Left lung (tissue), 10 donors: ENCODE results near the gene LARGE1. TPM values are rescaled to one million over a fixed set of nuclear protein-coding genes. Genes with fewer than 3 reads are reported as not detected.

Source experiments
- ATAC-seq: fragments of 200-7000 bp; cut with Tn5 transposase; one replicate; pipeline ENCODE4 v1.9.1; 2020; ENCODE audit warnings: moderate library complexity
- DNase-seq, 4 donors: peaks; one replicate each; pipeline ENCODE4 v3.0.0-alpha.2; 2013 to 2020
- H3K27ac ChIP-seq, 2 donors: fragments of 200-600 bp; sonication (generic) in 1 of 2; one replicate each; pipeline versions ENCODE4 v1.5.0 to v1.8.0; 2020 to 2021
- H3K27me3 ChIP-seq, 2 donors: fragments of 200-600 bp; sonication (generic) in 1 of 2; one replicate each; pipeline versions ENCODE4 v1.5.0 to v1.8.0; 2020 to 2021
- H3K36me3 ChIP-seq, 2 donors: fragments of 200-600 bp; sonication (generic) in 1 of 2; one replicate each; pipeline versions ENCODE4 v1.5.0 to v1.8.0; 2020 to 2021
- H3K4me1 ChIP-seq, 2 donors: fragments of 200-600 bp; one replicate each; pipeline ENCODE4 v1.8.0; 2021
- H3K4me3 ChIP-seq, 2 donors: fragments of 200-600 bp; sonication (generic) in 1 of 2; one replicate each; pipeline versions ENCODE4 v1.5.0 to v1.8.0; 2020 to 2021; ENCODE audit warnings: mild to moderate bottlenecking in 1 of 2
- H3K9me3 ChIP-seq, 2 donors: fragments of 200-600 bp; sonication (generic) in 1 of 2; one replicate each; pipeline versions ENCODE4 v1.5.0 to v1.8.0; 2020 to 2021
- intact Hi-C, 2 donors: fragments of 100-400 bp; cut with DNase I; formaldehyde crosslinking; loops; one replicate each; pipeline versions ENCODE4 v1.11.2 to v1.14.2; 2022
- polyA plus RNA-seq, 6 donors: library from polyadenylated mRNA; unstranded; fragments of 120-200 nt; gene quantifications; one replicate each; pipeline ENCODE4 v1.2.1, GENCODE V29; 2013; ENCODE audit not compliant: insufficient read length in 6 of 6
- total RNA-seq, 2 donors: library from RNA; stranded (reverse); fragmentation: NEBNext Ultra II Directional; extraction: Animal tissue kit (Norgen Biotek cat#: 25700); gene quantifications; one replicate each; pipeline ENCODE4 v1.2.1, GENCODE V29; 2021
- TF ChIP-seq, protein P1 (sequence below), 2 donors: fragments of 200-600 bp; sonication (generic) in 1 of 2; IDR thresholded peaks; one replicate each; pipeline versions ENCODE4 v1.5.0 to v1.8.0; 2021; ENCODE audit warnings: antibody characterized with exemption in 2 of 2
- donor health status: DM: no; HTN: yes; CAD: no.
- donor health status: DM: no; HTN: no; CAD: no.

LARGE1 gene
- total and polyA plus RNA-seq, 8 donors, result 22.4 to 36.1 (median 33.2) TPM

DNA sequence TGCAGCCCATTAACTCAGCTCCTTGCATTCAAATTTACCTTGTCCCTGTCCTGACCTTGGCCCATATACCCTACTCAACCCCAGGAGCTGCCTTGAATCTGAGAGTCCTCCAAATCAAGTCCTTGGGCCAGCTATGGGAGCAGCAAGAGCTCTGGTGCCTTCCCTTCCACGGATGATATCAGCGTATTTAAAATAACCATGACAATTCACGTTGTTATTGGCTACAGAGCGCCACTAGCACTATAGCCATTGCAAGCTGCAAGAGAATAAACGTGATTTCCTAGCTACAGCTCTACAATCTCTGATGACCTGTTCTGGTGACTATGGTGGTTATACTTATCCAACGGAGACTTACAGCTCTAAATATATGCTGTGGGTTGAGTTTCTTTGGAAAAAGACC, 357.8 kb downstream of the LARGE1 start:
- no peak overlapping the region for H3K4me3 ChIP-seq
- DNase-seq (no peak), ATAC-seq (no peak)
- H3K36me3 ChIP-seq, result no peaks in the 10 kb centered on the region
- TF ChIP-seq, protein P1, sequence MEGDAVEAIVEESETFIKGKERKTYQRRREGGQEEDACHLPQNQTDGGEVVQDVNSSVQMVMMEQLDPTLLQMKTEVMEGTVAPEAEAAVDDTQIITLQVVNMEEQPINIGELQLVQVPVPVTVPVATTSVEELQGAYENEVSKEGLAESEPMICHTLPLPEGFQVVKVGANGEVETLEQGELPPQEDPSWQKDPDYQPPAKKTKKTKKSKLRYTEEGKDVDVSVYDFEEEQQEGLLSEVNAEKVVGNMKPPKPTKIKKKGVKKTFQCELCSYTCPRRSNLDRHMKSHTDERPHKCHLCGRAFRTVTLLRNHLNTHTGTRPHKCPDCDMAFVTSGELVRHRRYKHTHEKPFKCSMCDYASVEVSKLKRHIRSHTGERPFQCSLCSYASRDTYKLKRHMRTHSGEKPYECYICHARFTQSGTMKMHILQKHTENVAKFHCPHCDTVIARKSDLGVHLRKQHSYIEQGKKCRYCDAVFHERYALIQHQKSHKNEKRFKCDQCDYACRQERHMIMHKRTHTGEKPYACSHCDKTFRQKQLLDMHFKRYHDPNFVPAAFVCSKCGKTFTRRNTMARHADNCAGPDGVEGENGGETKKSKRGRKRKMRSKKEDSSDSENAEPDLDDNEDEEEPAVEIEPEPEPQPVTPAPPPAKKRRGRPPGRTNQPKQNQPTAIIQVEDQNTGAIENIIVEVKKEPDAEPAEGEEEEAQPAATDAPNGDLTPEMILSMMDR (IDR thresholded peaks at IDR 0.05), result no peak
- no peaks in the 10 kb centered on the region for H3K9me3 ChIP-seq
- H3K27ac ChIP-seq, result no peak overlapping the region
- no peaks in the 10 kb centered on the region for H3K4me1 ChIP-seq
- H3K27me3 ChIP-seq, result no peaks in the 10 kb centered on the region
- intact Hi-C loops, result no loop called here

DNA sequence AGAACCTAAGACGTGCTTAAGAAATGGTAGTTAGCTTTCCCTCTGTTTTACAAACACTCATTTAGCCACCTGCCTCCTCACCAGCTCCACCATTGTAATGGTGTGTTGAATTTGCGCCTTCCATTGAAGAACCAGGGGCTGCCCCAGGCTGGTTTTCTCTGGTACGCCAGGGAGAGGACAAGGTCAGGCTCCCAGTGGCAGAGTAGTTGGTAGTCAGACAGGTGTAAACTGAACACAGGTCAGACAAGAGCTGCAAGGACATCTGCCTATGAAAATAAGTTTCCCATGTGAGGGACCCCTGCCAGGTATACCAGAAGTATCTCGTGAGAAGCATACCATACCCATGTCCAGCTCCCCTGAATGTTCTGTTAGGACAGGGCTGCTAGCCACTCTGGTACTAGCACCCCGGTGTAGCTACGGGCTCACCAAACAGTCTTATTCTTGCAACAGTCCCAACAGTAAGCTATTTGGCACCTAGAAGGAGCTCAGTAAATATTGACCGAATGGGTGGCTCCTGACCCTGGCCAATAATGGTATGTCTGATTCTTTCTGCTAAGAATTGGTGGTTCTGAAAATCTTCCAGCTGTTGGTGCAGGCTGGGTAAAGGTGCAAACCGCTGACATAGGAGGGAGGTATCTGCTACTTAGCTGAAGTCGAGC, 359.0 kb downstream of the LARGE1 start:
- no peaks in the 10 kb centered on the region for H3K4me1 ChIP-seq
- no peaks in the 10 kb centered on the region for H3K27me3 ChIP-seq
- H3K27ac ChIP-seq, result no peak overlapping the region
- intact Hi-C loops, result no loop called here
- H3K36me3 ChIP-seq, result no peaks in the 10 kb centered on the region
- ATAC-seq, result peak; percentile 77
- no peaks in the 10 kb centered on the region for H3K9me3 ChIP-seq
- TF ChIP-seq, protein P1 (IDR thresholded peaks at IDR 0.05), result no peak
- H3K4me3 ChIP-seq, result no peak overlapping the region
- DNase-seq, result no peak

DNA sequence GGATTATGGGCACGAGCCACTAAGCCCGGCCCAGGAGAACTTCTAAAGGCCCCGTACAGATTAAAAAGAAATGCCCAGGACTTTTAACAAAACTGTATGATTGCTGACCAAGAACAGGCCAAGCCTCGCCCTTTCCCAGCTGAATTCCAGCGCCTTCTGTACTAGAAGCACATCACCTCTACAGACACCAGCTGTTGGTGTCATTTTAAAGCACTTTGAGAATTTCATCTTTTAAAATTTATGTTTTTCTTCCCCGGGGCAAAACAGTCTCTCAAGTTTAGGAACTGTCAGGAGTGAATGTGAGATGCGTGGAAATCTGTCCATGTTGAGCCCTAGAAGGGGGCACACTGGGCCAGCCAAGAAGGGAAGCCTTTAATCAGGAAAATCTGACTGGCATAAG, 362.4 kb downstream of the LARGE1 start:
- intact Hi-C loops, result no loop called here
- TF ChIP-seq, protein P1 (IDR thresholded peaks at IDR 0.05), result no peak
- no peak for ATAC-seq

DNA sequence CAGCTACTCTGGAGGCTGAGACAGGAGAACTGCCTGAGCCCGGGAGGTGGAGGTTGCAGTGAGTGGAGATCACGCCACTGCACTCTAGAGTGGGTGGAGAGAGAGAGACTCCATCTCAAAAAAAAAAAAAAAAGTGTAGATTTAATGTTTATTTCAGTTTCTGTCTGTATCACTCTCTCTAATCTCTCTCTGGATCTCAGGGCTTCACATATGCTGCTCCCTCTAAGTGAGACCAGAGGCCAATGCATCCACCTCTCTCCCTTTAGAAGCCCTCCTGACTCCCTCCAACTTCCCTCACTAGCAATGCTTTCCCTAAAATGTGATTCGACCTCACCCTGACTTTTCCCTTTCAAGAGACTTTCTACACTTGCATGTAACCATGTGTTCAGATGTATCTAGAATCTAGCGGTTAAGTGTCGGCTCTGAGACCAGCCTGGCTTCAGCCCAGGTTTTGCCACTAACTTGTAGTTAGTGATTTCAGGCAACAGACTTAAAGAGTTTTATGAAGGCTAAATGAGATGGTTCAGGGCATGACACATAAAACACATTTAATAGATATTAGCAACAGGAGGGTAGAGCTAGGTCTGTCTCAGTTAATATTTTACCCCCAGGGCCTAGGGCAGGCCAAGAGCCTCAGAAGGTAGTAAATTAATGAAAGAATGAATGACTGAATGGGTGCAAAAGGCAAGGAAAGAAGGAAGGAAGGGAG, 364.3 kb downstream of the LARGE1 start:
- Histone ChIP-seq H3K27ac (no peak overlapping the region), H3K4me3 (no peak overlapping the region), H3K36me3 (no peaks in the 10 kb centered on the region), H3K4me1 (no peaks in the 10 kb centered on the region), H3K9me3 (no peaks in the 10 kb centered on the region), H3K27me3 (no peaks in the 10 kb centered on the region)
- intact Hi-C loops, result no loop called here
- TF ChIP-seq, protein P1 (IDR thresholded peaks at IDR 0.05), result no peak
- DNase-seq (no peak), ATAC-seq (no peak)

More for the DNA sequence above, 362.4 kb downstream of the LARGE1 start:
- Histone ChIP-seq H3K36me3 (no peaks in the 10 kb centered on the region), H3K4me1 (no peaks in the 10 kb centered on the region), H3K9me3 (no peaks in the 10 kb centered on the region), H3K4me3 (no peak overlapping the region), H3K27ac (no peak overlapping the region), H3K27me3 (no peaks in the 10 kb centered on the region)
- DNase-seq, result no peak

DNA sequence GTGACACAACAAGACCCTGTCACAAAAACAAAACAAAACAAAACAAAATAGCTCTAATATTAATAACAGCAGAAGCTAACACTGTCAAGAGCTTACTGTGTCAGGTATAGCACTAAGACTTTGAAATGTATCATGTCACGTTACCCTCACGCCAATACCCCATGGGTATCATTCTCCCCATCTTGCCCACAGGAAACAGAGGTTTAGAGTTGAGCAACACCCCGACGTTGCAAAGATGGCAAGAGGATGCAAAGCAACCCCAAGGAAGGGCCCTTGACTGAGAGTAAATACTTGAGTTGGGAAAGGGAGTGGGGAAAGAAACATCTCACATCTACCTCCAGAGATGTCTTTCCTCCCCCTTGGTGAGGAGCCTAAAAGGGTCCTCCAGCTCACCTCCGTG, 366.8 kb downstream of the LARGE1 start:
- H3K4me1 ChIP-seq, result no peaks in the 10 kb centered on the region
- no peak overlapping the region for H3K27ac ChIP-seq
- H3K4me3 ChIP-seq, result no peak overlapping the region
- no peak for DNase-seq
- H3K9me3 ChIP-seq, result no peaks in the 10 kb centered on the region
- ATAC-seq, result no peak
- TF ChIP-seq, protein P1 (IDR thresholded peaks at IDR 0.05), result no peak
- intact Hi-C loops, result no loop called here
- H3K36me3 ChIP-seq, result no peaks in the 10 kb centered on the region
- H3K27me3 ChIP-seq, result no peaks in the 10 kb centered on the region
